ENCODE data around the gene FEN1. TPM values are rescaled to one million over a fixed set of nuclear protein-coding genes. Genes with fewer than 3 reads are reported as not detected.
A peak's percentile ranks its signal among the peaks of the same experiment; 100 is the strongest.

Gene FEN1
- polyA plus RNA-seq, 3 donors, result 30.6 to 49.0 (median 45.8) TPM

DNA sequence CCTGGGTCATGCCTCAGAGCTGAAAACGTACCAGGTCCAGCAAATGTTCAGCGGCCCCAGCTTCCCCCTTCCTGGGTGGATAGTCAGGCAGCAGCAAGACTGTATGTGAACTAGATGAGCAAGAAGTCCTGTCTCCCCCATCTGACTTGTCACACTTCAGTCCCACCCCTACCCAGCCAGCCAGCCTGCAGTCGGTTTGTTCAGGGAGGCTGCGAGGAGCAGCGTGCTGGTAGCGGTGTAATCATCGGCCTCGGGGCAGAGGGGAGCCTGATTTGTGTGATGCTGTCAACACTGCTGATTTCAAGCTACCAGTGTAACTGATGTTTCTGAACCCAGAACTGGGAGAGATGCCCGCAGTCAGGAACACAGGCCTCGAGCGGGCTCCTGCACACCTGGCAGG, 9.9 kb upstream of the FEN1 start:
- no peak for DNase-seq (ENCODE audit: extremely low read depth in 1 of 11, low read depth in 9 of 11, low spot score in 4 of 11)

DNA sequence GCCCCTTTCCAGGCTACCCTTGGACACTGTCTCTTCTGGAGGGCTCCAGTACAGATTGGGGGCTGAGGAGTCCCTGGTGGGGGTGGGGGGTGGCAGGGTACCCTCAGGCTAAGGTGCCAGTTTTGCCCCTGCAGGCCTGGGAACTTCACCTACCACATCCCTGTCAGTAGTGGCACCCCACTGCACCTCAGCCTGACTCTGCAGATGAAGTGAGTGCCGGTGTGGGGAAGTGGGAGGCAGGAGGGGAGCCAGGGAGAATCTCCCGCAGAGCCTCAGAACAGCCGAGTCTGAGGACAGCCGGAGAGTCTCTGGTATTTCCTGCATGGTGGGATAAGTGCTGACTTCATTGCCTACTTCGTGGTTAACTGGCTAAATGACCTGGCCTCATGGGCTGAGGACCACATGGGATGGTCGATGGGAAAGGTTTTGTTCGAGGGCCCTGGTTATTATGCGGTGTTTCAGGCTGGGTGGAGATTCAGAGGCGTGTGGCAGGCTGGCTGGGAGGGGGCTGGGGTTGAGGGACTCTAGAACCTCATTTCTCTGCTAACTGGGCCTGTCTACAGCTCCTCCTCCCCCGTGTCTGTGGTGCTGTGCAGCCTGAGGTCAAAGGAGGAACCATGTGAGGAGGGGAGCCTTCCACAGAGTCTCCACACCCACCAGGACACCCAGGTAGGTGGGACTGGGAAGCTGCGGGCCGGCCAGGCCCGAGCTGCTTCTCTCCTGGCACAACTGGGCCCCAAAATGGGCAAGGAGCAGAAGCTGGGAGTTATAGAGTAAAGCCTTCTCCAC, 8.8 kb upstream of the FEN1 start:
- DNase-seq (ENCODE audit: extremely low read depth in 1 of 11, low read depth in 9 of 11, low spot score in 4 of 11), result no peak

DNA sequence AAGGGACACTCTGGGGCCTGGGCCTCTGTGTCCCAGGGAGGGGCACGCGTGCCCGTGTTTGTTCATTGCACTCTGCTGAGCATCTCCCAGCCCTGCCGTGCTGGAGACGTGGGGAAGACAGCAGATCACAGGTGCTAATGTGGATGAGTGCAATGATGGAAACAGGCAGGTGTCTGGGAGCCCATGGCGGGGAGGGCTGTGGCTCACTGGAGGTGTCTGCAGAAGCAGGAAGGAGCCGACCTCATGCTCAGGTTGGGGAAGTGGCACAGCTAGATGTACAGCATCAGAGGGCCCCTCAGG, 8.3 kb upstream of the FEN1 start:
- DNase-seq (ENCODE audit: extremely low read depth in 1 of 11, low read depth in 9 of 11, low spot score in 4 of 11), result no peak

DNA sequence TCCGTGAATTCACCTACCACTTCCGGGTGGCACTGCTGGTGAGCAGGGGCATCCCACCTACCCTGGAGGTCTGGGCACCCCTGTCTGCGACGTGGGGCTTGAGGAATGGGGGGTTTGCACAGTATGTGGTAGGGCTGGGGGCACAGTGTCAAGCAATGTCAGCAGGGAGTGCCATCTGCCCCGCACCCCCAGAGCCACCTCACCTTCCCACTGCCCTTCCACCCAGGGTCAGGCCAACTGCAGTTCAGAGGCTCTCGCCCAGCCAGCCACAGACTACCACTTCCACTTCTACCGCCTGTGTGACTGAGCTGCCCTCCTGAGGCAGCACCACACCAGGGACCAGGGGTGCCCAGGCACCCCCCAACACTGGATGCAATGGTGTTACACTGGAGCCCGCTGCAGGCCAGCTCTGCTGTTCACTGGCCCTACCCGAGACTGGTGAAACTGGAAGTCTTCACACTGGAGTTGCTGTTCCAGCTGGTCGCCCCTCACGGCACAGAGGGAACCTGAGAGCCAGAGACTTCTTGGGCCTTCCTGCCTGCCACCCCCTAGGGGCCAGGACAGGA, 6.8 kb upstream of the FEN1 start:
- DNase-seq (ENCODE audit: extremely low read depth in 1 of 11, low read depth in 9 of 11, low spot score in 4 of 11), result no peak

DNA sequence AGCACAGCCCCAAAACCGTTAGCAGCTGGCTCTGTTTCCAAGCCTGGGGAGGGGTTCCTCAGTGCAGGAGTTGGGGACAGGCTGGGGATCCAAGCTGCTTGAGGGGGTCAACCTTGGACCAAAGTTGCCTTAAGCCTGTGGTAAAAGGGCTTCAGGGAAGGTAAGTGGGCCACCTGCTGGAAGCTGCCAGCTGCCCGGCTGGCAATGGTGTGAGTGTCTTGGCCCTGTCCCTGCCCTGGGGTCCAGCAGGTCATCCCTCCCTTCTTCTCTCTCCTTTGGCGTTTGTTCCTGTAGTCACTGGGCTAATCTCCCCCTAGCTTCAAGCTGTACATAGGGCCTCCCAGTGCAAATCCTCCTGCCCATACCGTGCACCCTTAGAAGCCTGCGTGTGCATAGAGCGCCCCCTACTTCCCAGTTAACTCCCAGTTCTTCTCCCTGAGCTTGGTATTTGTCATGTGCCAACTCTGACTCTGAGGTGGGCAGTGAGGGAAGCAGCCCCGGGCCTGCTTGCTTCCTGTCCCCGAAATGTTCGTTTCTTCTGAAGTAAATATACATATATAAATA, 4.7 kb upstream of the FEN1 start:
- DNase-seq (ENCODE audit: extremely low read depth in 1 of 11, low read depth in 9 of 11, low spot score in 4 of 11), result no peak

DNA sequence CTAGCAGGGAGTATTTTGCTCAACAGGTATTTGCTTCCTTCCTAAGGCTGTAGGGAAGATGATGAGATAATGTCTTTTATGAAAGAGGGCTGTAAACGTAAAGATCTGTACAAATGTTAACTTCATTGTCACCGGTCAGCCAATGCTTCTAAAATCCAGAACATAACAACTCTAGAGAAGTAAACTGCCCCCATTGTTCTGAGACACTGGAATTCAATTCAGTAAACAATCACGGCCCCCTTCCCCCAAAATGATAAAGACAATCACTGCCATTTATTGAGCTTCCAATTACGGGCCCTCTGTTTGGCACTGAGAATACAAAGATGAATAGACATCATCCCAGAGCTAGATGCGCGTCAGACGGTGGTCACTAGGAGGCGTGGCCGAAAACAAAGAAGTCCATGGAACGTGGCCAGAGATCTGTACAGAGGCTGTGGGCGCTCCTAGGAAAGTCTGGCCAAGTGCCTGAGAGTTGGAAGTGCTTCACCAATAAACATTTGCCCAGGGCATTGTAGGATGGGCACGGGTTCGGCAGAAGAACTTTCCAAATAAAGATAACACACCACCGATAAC, 888 bp upstream of the FEN1 start:
- peak in 7 of 11 donors; percentile 77 to 87 (median 82) for DNase-seq (ENCODE audit: extremely low read depth in 1 of 11, low read depth in 9 of 11, low spot score in 4 of 11)

DNA sequence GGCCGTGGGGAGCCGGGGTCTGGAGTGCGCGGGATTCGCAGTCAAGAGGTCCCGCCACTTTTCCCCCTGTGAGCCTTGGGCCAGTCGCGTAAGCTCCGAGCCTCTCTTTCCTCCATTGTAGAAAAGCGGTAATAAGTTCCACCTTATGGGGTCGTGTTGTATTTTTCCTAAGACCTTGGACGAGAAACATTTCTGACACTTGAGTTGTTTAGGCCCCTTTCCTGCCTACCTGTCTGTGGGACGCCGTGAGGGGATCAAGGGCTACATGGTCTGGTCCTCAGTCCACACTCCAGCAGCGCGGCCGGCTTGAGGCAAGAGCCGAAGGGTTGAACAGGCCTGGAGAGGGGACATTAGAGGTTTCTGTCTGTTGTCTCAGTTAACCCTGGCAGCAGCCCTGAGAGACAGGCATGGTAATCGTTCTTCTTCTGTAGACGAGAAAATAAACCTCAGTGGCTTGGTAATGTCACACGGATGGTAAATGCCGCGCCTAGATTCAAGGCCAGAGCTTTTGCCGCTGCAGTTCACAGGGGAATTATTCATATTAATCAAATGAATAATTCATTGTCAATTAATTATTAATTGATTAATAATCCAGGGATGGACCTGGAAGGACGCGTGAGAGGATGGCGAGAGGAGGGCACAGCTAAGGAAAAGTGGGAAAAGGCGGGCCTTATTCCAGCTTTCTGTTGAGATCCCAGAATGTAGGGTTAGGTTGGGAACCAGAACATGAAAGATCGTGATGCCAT, 545 bp downstream of the FEN1 start:
- DNase-seq (ENCODE audit: extremely low read depth in 1 of 11, low read depth in 9 of 11, low spot score in 4 of 11), result no peak

DNA sequence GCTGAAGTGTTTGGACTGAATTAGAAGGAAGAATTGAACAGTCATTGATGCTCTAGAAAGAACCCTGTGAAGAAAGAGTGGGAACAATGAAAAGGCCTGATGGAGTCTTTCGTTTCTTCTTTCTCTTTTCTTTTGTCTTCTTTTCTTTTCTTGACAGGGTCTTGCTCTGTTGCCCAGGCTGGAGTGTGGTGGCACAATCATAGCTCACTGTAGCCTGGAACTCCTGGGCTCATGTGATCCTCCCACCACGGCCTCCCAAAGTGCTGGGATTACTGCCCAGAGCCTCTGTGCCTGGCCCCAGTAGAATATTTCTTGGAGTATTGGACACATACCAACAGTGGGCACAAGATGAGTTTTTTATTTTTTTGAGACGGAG, 1.1 kb downstream of the FEN1 start:
- DNase-seq (ENCODE audit: extremely low read depth in 1 of 11, low read depth in 9 of 11, low spot score in 4 of 11), result no peak

DNA sequence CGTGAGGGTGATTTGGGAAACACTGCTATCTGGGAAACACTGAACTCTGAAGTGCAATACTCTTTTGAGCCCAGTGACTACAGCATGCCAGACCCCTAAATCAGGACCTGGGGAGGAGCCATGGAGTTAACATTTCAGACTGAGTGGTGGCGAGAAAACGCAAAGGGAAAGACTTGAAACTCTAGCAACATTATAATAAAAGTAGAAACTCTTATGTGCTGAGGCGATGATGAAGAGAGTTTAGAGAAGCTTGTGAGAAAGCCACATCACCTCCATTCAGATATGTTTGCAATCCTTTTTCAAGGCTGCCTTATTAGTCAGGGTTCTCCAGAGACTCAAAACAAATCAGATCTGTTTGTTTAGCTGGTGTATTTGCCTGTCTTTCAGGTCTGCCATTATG, 1.9 kb downstream of the FEN1 start:
- DNase-seq (ENCODE audit: extremely low read depth in 1 of 11, low read depth in 9 of 11, low spot score in 4 of 11), result no peak

DNA sequence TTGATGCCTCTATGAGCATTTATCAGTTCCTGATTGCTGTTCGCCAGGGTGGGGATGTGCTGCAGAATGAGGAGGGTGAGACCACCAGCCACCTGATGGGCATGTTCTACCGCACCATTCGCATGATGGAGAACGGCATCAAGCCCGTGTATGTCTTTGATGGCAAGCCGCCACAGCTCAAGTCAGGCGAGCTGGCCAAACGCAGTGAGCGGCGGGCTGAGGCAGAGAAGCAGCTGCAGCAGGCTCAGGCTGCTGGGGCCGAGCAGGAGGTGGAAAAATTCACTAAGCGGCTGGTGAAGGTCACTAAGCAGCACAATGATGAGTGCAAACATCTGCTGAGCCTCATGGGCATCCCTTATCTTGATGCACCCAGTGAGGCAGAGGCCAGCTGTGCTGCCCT, 2.7 kb downstream of the FEN1 start:
- no peak for DNase-seq (ENCODE audit: extremely low read depth in 1 of 11, low read depth in 9 of 11, low spot score in 4 of 11)

DNA sequence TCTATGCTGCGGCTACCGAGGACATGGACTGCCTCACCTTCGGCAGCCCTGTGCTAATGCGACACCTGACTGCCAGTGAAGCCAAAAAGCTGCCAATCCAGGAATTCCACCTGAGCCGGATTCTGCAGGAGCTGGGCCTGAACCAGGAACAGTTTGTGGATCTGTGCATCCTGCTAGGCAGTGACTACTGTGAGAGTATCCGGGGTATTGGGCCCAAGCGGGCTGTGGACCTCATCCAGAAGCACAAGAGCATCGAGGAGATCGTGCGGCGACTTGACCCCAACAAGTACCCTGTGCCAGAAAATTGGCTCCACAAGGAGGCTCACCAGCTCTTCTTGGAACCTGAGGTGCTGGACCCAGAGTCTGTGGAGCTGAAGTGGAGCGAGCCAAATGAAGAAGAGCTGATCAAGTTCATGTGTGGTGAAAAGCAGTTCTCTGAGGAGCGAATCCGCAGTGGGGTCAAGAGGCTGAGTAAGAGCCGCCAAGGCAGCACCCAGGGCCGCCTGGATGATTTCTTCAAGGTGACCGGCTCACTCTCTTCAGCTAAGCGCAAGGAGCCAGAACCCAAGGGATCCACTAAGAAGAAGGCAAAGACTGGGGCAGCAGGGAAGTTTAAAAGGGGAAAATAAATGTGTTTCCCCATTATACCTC, 3.3 kb downstream of the FEN1 start:
- DNase-seq (ENCODE audit: extremely low read depth in 1 of 11, low read depth in 9 of 11, low spot score in 4 of 11), result no peak

DNA sequence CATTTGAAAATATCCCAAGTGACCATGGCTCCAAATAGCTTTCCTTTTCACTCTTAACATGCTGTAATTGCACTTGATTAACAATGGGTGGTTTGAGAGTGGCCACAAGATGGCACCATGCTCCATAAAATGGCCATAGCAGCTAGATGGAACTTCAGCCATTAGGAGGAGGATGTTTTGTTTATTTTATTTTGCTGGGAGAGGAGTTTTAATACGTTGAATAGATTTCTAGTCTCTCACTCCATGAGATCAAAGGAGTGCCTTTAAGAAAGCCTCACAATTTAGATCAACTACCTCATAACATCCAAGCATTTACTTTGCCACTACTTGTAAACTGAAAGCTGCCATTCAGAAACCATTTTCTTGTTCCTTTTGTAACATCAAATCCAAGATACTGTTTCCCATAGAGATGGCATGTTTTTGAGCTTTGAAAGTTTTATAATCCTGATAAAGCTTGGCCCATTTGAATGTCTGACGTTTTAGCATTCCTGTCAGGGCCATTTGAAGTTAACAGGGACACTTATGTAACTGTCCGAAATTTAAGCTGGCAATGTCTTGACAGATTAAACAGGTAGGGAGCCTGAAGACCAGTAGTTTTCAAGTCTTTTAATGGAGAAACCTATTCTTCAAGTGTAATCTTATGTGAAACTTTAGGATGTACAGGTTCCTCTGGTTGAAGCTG, 4.7 kb downstream of the FEN1 start:
- DNase-seq (ENCODE audit: extremely low read depth in 1 of 11, low read depth in 9 of 11, low spot score in 4 of 11), result peak in 7 of 11 donors; percentile 62 to 87 (median 81)

DNA sequence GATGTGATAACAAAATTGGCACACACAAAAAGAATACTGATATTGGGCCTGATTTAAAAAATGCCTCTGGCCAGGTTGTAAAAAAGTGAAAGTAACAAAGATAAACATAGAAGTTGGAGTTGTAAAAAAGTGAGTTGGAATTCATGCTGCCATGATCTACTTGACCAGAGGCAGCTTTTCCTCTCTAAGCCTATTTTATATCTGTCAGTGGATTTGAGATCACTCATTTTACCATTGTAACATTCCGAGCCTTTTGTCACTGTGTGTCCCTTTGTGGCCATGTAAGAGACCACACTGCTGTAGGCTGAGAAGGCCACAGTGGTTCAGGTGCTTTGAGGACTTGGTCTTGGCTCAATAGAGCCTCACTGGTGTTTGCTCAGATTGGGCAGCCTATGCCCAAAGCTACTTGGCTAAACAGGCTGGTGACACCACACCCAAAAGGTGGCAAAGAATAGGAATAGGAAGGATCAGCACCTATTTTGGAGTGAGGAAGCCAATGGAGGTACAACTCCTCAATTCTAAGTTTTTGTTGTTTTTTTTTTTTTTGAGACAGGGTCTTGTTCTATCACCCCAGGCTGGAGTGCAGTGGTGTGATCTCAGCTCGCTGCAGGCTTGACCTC, 7.1 kb downstream of the FEN1 start:
- DNase-seq (ENCODE audit: extremely low read depth in 1 of 11, low read depth in 9 of 11, low spot score in 4 of 11), result no peak

DNA sequence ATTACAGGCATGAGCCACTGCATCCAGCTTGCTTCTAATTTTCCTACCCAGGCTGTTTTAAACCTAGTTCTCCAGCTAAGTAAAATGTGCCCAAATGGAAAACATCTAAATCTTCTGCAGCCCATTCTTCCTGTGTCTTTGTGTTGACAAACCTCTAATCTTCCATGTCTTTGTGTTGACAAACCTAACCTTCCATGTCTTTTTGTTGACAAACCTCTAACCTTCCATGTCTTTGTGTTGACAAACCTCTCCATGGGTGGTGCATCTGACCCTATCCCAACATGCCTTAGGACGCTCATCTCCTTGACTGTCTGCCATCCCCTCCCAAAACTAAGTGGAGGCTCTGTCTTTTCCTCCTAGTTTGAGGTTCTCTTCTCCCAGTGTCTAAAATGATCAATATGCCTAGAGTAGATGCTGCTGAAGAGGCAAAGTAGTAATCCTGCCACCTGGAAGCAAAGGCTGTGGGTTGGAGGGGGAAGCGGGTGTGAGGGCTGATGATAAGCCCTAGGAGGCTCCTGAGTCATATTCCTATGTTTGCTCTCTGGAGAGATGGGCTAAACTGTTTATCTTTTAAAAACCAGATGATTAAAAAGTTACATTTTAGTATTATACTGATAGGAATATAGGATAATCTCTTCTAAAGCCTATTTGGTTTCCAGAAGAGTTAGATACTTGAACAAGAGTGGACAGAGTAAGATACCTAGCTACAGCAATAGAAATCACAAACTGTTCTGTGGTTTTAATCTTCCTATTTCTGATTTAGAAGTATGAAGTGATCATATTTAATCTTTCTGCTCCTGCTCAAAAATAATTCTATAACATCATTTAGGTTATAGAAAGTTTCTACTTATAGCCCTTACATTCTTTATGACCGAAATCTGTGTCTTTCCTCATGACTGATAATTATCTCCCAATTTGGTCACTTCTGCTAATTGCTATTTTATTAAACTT, 7.9 kb downstream of the FEN1 start:
- DNase-seq (ENCODE audit: extremely low read depth in 1 of 11, low read depth in 9 of 11, low spot score in 4 of 11), result no peak

DNA sequence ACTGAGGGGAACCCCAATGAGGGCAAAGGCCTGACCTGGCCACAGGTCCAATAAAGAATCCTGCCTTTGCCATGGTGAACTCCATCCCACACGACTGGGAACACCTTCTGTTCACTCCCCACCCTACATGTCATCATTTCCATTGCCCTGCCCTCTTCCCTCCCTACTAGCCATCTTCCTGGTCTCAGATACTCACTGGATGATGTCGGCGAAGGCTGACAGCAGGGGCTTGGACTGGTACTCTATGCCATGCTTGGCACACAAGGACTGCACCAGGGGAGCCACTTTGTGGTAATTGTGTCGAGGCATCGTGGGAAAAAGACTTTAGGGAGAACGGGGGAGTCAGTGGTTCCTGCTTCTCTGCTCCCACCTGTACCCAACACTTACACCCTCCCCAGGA, 9.9 kb downstream of the FEN1 start:
- no peak for DNase-seq (ENCODE audit: extremely low read depth in 1 of 11, low read depth in 9 of 11, low spot score in 4 of 11)

DNA sequence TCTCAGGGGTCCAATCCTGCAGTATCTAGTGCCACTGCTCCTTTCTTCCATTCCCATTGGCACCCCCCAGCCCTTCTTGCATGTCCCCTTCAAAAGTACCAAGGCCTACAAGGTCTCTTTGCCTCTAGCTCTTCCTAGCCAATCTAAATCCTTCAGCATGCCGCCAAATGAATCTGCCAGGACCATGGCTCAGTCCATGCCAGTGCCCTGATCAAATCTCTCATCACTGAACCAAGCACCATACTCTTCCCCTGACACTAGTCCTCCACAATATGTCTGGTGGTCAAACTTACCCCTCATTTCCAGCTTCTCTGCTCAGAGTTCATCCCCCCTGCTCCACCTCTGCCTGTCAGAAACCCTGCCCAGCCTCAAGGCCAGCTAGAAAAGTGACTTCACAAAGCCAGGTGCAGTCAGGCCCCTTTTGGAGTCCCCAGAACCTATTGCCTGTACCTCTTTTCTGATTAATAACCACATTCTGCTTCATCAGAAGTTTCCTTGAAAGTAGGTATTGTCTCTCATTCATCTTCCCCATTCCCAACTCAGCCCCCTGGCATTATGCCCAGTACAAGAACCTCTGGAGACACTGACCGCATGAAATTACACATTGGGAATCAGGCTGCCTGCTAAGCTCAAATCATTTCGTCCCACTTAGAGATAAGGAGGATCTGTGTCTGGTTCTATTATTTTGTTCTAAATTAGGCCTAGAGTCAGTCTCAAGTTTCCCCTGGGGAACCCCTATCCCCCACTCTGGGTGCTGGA, 11.4 kb downstream of the FEN1 start:
- no peak for DNase-seq (ENCODE audit: extremely low read depth in 1 of 11, low read depth in 9 of 11, low spot score in 4 of 11)

DNA sequence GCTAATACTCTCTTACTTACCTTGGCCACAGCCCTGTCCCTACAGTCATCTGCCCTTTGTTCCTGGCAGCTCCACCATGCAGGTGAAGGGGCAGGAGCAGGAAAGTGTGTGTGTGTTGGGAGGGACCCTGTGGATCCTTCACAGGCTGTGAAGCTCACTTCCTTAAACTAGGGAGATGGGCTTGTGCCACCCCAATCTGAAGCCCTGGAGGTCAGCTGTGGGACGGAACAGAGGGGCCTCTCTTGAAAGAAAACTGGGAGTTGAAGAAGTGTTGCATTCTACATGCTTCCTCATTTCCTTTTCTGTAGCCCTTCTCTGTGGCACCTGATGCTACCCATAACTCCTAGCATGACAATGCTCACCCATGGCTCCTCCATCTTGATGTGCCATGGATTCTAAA, 12.4 kb downstream of the FEN1 start:
- no peak for DNase-seq (ENCODE audit: extremely low read depth in 1 of 11, low read depth in 9 of 11, low spot score in 4 of 11)

All from renal cortex interstitium (tissue), 11 donors.